IgD-negative memory B cell (primary cell): ENCODE measurements around the gene PAIP1. TPM values are rescaled to one million over a fixed set of nuclear protein-coding genes. Genes with fewer than 3 reads are reported as not detected.
"Not testable (repeated sequence)": the region's sequence is repeated elsewhere in the genome, so short reads cannot be mapped to it uniquely, and the experiment has no call there.

Experiments
- H3K27ac Mint-ChIP-seq, 3 donors: one replicate each; pipeline ENCODE4 v1.8.0; 2020 to 2022; ENCODE audit warnings: mild to moderate bottlenecking in 3 of 3, mixed read lengths in 3 of 3, moderate library complexity in 1 of 3
- H3K27me3 Mint-ChIP-seq: one replicate; pipeline ENCODE4 v1.8.0; 2021; ENCODE audit warnings: mixed read lengths
- H3K36me3 Mint-ChIP-seq: one replicate; pipeline ENCODE4 v1.8.0; 2020; ENCODE audit warnings: mild to moderate bottlenecking, mixed read lengths
- H3K4me1 Mint-ChIP-seq, 3 donors: one replicate each; pipeline ENCODE4 v1.8.0; 2020 to 2022; ENCODE audit warnings: mixed read lengths in 3 of 3, mild to moderate bottlenecking in 1 of 3
- H3K4me3 Mint-ChIP-seq, 4 donors: one replicate each; pipeline ENCODE4 v1.8.0; 2020 to 2022; ENCODE audit warnings: mild to moderate bottlenecking in 4 of 4, mixed read lengths in 4 of 4, moderate library complexity in 3 of 4
- H3K9me3 Mint-ChIP-seq, 3 donors: one replicate each; pipeline ENCODE4 v1.8.0; 2020 to 2021; ENCODE audit warnings: mixed read lengths in 3 of 3, mild to moderate bottlenecking in 1 of 3
- polyA plus RNA-seq: library from polyadenylated mRNA; unstranded; fragments of 300-500 nt; fragmentation: Illumina TruSeq; gene quantifications from one replicate; pipeline ENCODE4 v1.2.3, GENCODE V29; 2021

Gene PAIP1
- polyA plus RNA-seq, 1 donor from 2014 or later: 35.8 TPM

GRCh38 chr5:43556607-43556856 is 345 bp downstream of the PAIP1 start:
- H3K27ac Mint-ChIP-seq: peak overlapping the region in 1 of 3 donors; percentile 98
- H3K4me3 Mint-ChIP-seq: peak overlapping the region in 3 of 4 donors; percentile 39 to 95 (median 93)
- H3K4me1 Mint-ChIP-seq: peaks cover 9 to 15% (median 12%) of the 10 kb centered on the region in 3 donors
- H3K27me3 Mint-ChIP-seq, H3K9me3 Mint-ChIP-seq, H3K36me3 Mint-ChIP-seq: not testable (repeated sequence)

DNA sequence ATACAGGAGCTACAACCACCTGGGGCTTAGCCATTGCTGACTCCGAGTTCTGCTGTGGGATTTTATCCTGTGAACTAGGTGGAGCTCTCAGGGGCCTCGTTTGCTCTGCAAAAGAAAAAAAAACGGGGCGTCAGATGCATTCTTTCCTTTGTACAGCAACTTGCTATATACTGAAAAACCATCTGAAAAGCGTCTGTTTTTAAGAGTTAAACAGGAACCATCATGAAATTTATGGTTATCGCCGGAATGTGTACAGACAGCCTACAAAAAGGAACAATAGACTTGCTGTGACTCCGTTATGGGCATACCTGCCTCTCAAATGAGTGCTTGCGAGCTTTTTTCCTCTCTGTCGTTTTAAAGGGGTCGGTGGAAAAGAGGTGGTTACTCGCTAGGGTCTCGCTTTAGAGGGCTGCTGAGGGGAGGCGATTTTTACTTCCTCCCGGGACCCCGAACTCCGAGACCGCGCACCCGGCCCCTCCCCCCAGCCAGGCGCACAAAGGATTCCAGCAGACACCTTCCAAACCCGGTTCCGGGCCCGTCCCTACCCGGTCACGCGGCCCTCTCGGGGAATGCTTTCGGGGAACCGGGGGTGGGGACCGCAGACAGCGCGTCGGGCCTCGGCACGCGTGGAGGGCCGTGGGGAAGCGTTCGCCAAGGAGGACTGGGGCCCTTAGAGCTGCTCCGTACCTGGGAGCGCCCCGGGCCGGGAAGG is 826 bp downstream of the PAIP1 start:
- H3K36me3 Mint-ChIP-seq: peaks cover 1% of the 10 kb centered on the region
- no peaks in the 10 kb centered on the region for H3K9me3 Mint-ChIP-seq
- H3K4me1 Mint-ChIP-seq: peaks cover 10 to 16% (median 12%) of the 10 kb centered on the region in 3 donors
- peak overlapping the region in 3 of 4 donors; percentile 93 to 95 (median 94) for H3K4me3 Mint-ChIP-seq
- peak overlapping the region; percentile 95 to 99 (median 98) for H3K27ac Mint-ChIP-seq
- no peaks in the 10 kb centered on the region for H3K27me3 Mint-ChIP-seq

DNA sequence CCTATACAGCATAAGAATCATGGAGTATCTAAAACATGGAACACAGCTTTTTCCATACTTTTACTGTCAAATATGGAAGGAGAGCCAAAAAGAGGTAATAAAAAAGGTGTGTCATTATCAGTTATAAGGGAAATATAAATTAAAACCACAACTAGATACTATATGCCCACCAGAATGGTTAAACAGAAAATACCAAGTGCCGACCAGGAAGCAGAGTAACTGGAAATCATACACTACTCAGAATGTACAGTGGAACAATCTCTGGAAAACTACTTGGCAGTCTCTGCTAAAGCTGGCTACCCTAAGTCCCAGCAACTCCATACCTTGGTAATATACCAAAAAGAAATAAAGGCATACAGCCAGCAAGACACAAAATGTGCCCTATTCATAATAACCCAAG is 2.4 kb downstream of the PAIP1 start:
- H3K36me3 Mint-ChIP-seq: peaks cover 1% of the 10 kb centered on the region
- no peak overlapping the region for H3K4me3 Mint-ChIP-seq
- no peak overlapping the region for H3K27ac Mint-ChIP-seq
- peaks cover 12 to 24% (median 16%) of the 10 kb centered on the region in 3 donors for H3K4me1 Mint-ChIP-seq
- H3K27me3 Mint-ChIP-seq: no peaks in the 10 kb centered on the region
- no peaks in the 10 kb centered on the region for H3K9me3 Mint-ChIP-seq

- Mint-ChIP-seq H3K9me3 (no peaks in the 10 kb centered on the region), H3K27me3 (no peaks in the 10 kb centered on the region), H3K4me3 (no peak overlapping the region), H3K36me3 (no peaks in the 10 kb centered on the region), H3K27ac (no peak overlapping the region), H3K4me1 (peaks cover 12 to 29% (median 20%) of the 10 kb centered on the region in 3 donors)
These were observed 3.5 kb downstream of the PAIP1 start for GRCh38 chr5:43553381-43553780.

GRCh38 chr5:43551731-43552130 is 5.1 kb downstream of the PAIP1 start:
- no peaks in the 10 kb centered on the region for H3K9me3 Mint-ChIP-seq
- H3K4me3 Mint-ChIP-seq: no peak overlapping the region
- H3K36me3 Mint-ChIP-seq: no peaks in the 10 kb centered on the region
- H3K27ac Mint-ChIP-seq: no peak overlapping the region
- no peaks in the 10 kb centered on the region for H3K27me3 Mint-ChIP-seq
- H3K4me1 Mint-ChIP-seq: peaks cover 10 to 23% (median 18%) of the 10 kb centered on the region in 3 donors

- H3K36me3 Mint-ChIP-seq, H3K4me3 Mint-ChIP-seq, H3K27ac Mint-ChIP-seq: not testable (repeated sequence)
These were observed 7.6 kb downstream of the PAIP1 start for GRCh38 chr5:43549272-43549671.

DNA sequence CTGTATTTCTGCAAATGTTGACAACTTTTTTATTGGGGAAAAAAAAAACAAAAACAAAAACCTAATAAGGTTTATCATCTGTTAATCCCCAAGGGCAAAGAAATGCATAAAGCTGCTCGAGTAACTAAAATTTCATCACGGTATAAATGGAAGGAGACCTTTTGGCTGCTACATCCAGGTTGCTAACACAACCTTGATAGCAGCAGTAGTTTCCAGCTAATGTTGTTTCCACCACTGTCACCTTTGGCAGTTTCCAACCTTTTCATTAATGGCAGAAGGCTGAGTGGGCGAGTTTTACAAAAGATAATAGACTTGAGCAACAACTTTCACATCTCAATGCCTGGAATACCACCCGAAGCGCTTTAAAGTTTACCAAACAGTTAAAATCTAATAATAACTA is 8.5 kb downstream of the PAIP1 start:
- Mint-ChIP-seq H3K4me3 (peak overlapping the region in 1 of 4 donors; percentile 11), H3K4me1 (peaks cover 2 to 25% (median 10%) of the 10 kb centered on the region in 3 donors), H3K27ac (no peak overlapping the region), H3K27me3 (no peaks in the 10 kb centered on the region), H3K36me3 (peaks cover 4% of the 10 kb centered on the region), H3K9me3 (no peaks in the 10 kb centered on the region)

More at GRCh38 chr5:43549272-43549671, 7.6 kb downstream of the PAIP1 start:
- peaks cover 2 to 23% (median 10%) of the 10 kb centered on the region in 3 donors for H3K4me1 Mint-ChIP-seq
- H3K27me3 Mint-ChIP-seq, H3K9me3 Mint-ChIP-seq: not testable (repeated sequence)

DNA sequence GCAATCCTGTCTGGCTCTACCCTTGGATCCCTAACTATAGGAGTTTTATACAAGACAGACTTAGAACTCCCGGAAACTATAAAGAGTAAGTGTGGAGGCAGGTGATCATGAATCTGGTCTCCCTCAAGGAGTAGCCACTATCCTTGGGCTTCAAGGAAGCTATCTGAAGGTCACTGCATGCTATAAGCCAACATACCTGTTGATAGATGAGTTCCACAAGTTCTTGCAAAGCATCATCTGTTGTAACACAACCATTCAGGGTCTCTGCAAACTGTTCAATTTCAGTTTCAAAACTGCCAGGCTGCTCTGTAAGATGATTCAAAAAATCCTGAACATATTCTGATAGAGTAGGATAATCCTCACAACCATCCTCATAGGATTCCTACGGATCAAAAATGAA is 9.3 kb downstream of the PAIP1 start:
- H3K27me3 Mint-ChIP-seq: no peaks in the 10 kb centered on the region
- H3K27ac Mint-ChIP-seq: no peak overlapping the region
- peaks cover 4% of the 10 kb centered on the region for H3K36me3 Mint-ChIP-seq
- H3K9me3 Mint-ChIP-seq: no peaks in the 10 kb centered on the region
- peaks cover 2 to 25% (median 10%) of the 10 kb centered on the region in 3 donors for H3K4me1 Mint-ChIP-seq
- no peak overlapping the region for H3K4me3 Mint-ChIP-seq

DNA sequence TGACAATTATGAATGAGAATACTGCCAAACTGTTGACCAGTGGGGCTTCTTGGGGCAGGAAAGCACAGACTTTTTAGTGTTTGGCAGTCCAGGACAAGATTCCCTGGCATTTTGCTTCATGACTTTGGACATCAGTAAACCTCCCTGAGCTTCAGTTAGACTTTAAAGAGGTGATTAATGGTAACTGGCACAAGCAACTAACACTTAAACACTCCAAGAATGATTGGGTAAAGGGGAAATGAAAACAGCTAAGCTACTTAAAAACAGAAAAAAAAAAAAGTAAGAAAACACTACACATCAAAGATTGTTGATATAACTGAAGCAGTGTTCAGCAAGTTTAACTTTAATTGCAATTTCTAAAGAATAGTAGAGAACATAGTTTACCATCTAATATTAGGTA is 13.4 kb downstream of the PAIP1 start:
- no peak overlapping the region for H3K27ac Mint-ChIP-seq
- H3K4me3 Mint-ChIP-seq: peak overlapping the region in 1 of 4 donors; percentile 58
- H3K36me3 Mint-ChIP-seq: peaks cover 4% of the 10 kb centered on the region
- peaks cover 3 to 20% (median 7%) of the 10 kb centered on the region in 3 donors for H3K4me1 Mint-ChIP-seq
- H3K9me3 Mint-ChIP-seq: no peaks in the 10 kb centered on the region
- no peaks in the 10 kb centered on the region for H3K27me3 Mint-ChIP-seq

- Mint-ChIP-seq H3K4me3 (no peak overlapping the region), H3K4me1 (peaks cover 3 to 20% (median 7%) of the 10 kb centered on the region in 3 donors), H3K27me3 (no peaks in the 10 kb centered on the region), H3K36me3 (peaks cover 11% of the 10 kb centered on the region), H3K9me3 (no peaks in the 10 kb centered on the region), H3K27ac (no peak overlapping the region)
These were observed 16.1 kb downstream of the PAIP1 start for GRCh38 chr5:43540746-43541145.

DNA sequence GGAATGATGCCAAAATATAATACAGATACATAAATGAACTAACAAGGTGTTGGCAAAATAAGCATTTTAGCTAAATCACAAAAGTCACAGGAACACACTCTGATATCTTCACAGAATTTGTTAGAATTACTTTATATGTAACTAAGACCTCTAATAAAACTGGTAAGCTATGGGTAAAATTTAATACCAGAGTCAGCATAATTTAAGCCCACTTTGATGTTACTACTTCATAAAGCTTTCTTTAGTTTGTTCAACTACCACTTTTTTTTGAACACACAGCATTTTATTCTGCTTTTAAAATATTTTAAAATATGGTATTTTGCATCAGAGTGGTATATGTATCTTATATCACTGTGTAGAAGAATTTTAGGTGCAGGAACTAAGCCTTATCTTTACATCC is 19.9 kb downstream of the PAIP1 start:
- no peak overlapping the region for H3K4me3 Mint-ChIP-seq
- no peaks in the 10 kb centered on the region for H3K27me3 Mint-ChIP-seq
- H3K36me3 Mint-ChIP-seq: peaks cover 17% of the 10 kb centered on the region
- H3K9me3 Mint-ChIP-seq: no peaks in the 10 kb centered on the region
- no peak overlapping the region for H3K27ac Mint-ChIP-seq
- peaks cover 5 to 9% (median 8%) of the 10 kb centered on the region in 3 donors for H3K4me1 Mint-ChIP-seq

- Mint-ChIP-seq H3K4me1 (peaks cover 2 to 5% (median 2%) of the 10 kb centered on the region in 3 donors), H3K36me3 (peaks cover 17% of the 10 kb centered on the region), H3K27ac (no peak overlapping the region)
These were observed 23.2 kb downstream of the PAIP1 start for GRCh38 chr5:43533646-43534045.

GRCh38 chr5:43530648-43531047 is 26.2 kb downstream of the PAIP1 start:
- Mint-ChIP-seq H3K27me3 (no peaks in the 10 kb centered on the region), H3K9me3 (no peaks in the 10 kb centered on the region), H3K4me1 (peaks cover 0 to 3% (median 1%) of the 10 kb centered on the region in 3 donors), H3K27ac (no peak overlapping the region), H3K36me3 (peaks cover 11% of the 10 kb centered on the region), H3K4me3 (no peak overlapping the region)

More at GRCh38 chr5:43533646-43534045, 23.2 kb downstream of the PAIP1 start:
- H3K27me3 Mint-ChIP-seq: no peaks in the 10 kb centered on the region
- H3K9me3 Mint-ChIP-seq: no peaks in the 10 kb centered on the region
- H3K4me3 Mint-ChIP-seq: no peak overlapping the region

DNA sequence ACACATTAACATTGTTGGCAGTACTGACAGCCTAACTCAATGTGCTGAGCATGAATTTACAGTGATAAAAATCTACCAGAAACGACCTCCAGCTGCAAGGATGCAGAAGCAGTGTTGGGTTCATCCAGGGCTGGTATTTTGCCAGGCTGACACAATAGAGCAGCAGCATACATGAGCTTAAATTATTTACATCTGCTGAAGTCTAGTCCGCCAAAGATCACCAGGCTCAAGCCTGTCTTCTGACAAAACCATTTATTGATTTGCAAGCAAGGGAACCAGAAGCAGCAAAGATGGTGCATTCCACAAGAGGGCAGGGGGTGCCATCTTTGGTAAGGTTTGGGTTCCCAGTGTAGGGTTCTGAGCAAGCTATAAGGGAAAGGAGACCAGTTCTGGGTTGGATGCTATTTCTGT is 33.2 kb downstream of the PAIP1 start:
- Mint-ChIP-seq H3K36me3 (peaks cover 7% of the 10 kb centered on the region), H3K27me3 (no peaks in the 10 kb centered on the region), H3K27ac (no peak overlapping the region), H3K4me3 (no peak overlapping the region), H3K9me3 (no peaks in the 10 kb centered on the region), H3K4me1 (peaks cover 0 to 5% (median 0%) of the 10 kb centered on the region in 3 donors)

DNA sequence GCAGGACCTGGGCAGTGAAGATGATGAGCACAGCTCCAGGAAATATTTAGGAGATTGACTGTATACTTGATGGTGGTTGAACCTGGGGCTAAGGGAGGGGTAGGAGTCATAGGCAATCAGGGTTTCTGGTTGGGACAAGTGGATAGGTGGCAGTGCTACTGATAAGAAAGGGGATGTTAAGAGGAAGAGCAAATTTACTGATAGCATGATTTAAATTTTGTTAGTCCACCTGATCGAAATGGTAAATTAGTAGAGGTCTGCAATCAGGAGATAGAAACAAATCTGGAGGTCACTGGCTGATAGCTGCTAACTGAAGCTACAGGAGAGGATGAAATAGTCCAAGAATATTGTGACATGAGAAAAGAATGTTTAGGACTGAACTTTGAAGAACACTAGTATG is 36.3 kb downstream of the PAIP1 start:
- no peak overlapping the region for H3K4me3 Mint-ChIP-seq
- H3K36me3 Mint-ChIP-seq: peaks cover 5% of the 10 kb centered on the region
- peak overlapping the region in 1 of 3 donors; percentile 24 for H3K27ac Mint-ChIP-seq
- H3K27me3 Mint-ChIP-seq: no peaks in the 10 kb centered on the region
- peaks cover under 1 to 7% (median under 1%) of the 10 kb centered on the region in 3 donors for H3K4me1 Mint-ChIP-seq
- H3K9me3 Mint-ChIP-seq: no peaks in the 10 kb centered on the region

DNA sequence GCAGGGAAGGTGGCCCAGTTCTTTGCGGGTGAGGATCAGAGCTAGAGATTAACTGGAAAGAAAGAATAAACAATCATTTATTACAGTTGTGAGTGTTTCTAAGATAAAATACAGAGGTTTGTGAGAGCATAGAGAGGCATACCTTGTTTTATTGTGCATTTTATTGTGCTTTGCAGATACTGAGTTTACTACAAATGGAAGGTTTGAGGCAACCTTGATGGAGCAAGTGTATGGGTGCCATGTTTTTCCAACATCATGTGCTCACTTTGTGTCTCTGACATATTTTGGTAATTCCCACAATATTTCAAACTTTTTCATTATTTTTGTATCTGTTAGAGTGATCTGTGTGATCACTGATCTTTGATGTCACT is 41.2 kb downstream of the PAIP1 start:
- peaks cover 11 to 26% (median 22%) of the 10 kb centered on the region in 3 donors for H3K4me1 Mint-ChIP-seq

More for the DNA sequence above, 41.2 kb downstream of the PAIP1 start:
- H3K9me3 Mint-ChIP-seq: no peaks in the 10 kb centered on the region
- H3K27me3 Mint-ChIP-seq: no peaks in the 10 kb centered on the region
- peak overlapping the region; percentile 93 to 99 (median 97) for H3K4me3 Mint-ChIP-seq
- peaks cover 2% of the 10 kb centered on the region for H3K36me3 Mint-ChIP-seq
- peak overlapping the region in 2 of 3 donors; percentile 70 to 94 for H3K27ac Mint-ChIP-seq
